A673 (cell line): ENCODE measurements around the gene NUBPL.

ENCODE experiments used
- EZH2 ChIP-seq: fragments of 200-600 bp; sonication (generic); IDR thresholded peaks from 2 replicates; pipeline ENCODE4 v1.6.1; 2017; ENCODE audit warnings: borderline replicate concordance, low read depth, mild to moderate bottlenecking, mixed read lengths, antibody characterized with exemption, low read length; ENCODE audit not compliant: poor library complexity, severe bottlenecking
- TF ChIP-seq, protein P1 (sequence below): fragments of 300-800, 200-600 bp; sonication (generic); conservative IDR thresholded peaks from 2 replicates; pipeline ENCODE4 v1.5.1; 2017; ENCODE audit warnings: low read depth, mild to moderate bottlenecking, antibody characterized with exemption, low read length, moderate library complexity, mixed read lengths

DNA sequence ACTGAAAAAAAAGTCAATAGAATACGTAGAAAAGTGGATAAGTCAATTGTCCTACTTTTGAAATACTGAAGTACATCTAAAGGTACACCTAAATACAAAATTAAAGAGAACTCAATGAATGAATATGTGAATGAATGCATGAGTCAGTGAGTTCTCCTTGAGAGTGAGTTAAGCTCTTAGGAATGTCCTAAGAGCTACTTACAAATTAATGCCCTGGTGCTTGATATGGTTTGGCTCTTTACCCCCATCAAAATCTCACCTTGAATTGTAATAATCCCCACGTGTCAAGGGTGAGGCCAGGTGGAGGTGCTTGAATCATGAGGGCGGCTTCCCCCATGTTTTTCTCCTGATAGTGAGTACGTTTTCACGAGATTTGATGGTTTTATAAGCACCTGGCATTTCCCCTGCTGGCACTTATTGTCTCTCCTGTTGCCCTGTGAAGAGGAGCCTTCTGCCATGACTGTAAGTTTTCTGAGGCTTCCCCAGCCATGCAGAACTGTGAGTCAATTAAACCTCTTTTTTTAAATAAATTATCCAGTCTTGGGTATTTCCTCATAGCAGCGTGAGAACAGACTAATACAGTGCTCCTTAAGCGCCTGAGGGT lies 323.7 kb downstream of the NUBPL start:
- TF ChIP-seq EZH2, result no peak
- TF ChIP-seq, protein P1, sequence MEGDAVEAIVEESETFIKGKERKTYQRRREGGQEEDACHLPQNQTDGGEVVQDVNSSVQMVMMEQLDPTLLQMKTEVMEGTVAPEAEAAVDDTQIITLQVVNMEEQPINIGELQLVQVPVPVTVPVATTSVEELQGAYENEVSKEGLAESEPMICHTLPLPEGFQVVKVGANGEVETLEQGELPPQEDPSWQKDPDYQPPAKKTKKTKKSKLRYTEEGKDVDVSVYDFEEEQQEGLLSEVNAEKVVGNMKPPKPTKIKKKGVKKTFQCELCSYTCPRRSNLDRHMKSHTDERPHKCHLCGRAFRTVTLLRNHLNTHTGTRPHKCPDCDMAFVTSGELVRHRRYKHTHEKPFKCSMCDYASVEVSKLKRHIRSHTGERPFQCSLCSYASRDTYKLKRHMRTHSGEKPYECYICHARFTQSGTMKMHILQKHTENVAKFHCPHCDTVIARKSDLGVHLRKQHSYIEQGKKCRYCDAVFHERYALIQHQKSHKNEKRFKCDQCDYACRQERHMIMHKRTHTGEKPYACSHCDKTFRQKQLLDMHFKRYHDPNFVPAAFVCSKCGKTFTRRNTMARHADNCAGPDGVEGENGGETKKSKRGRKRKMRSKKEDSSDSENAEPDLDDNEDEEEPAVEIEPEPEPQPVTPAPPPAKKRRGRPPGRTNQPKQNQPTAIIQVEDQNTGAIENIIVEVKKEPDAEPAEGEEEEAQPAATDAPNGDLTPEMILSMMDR, result no peak
